Vagina (tissue), 2 donors: ENCODE data around the gene ZDHHC1. TPM values are rescaled to one million over a fixed set of nuclear protein-coding genes. Genes with fewer than 3 reads are reported as not detected.

Source experiments
- DNase-seq, 2 donors: peaks; one replicate each; pipeline ENCODE4 v3.0.0-alpha.2; 2017; ENCODE audit errors: extremely low spot score in 2 of 2
- H3K27ac ChIP-seq: fragments of 200-600 bp; sonication (generic); one replicate; pipeline ENCODE4 v1.5.1; 2019
- H3K27me3 ChIP-seq: fragments of 200-600 bp; sonication (generic); one replicate; pipeline ENCODE4 v1.5.1; 2019
- H3K36me3 ChIP-seq, 2 donors: fragments of 200-600 bp; sonication (generic); one replicate each; pipeline ENCODE4 v1.5.1; 2017 to 2019
- H3K4me1 ChIP-seq: fragments of 200-600 bp; sonication (generic); one replicate; pipeline ENCODE4 v1.5.1; 2019
- H3K4me3 ChIP-seq, 2 donors: fragments of 200-600 bp; sonication (generic); 1 replicate in 1 of 2; 2 replicates in 1 of 2; pipeline ENCODE4 v1.5.1; 2016 to 2019
- H3K9me3 ChIP-seq: fragments of 200-600 bp; sonication (generic); one replicate; pipeline ENCODE4 v1.5.1; 2019
- CTCF ChIP-seq, 3 experiments: fragments of 450-650 bp in 2 of 3; fragments of 200-600 bp in 1 of 3; sonication (generic) in 1 of 3; IDR thresholded peaks; one replicate each; pipeline ENCODE4 v1.5.1; 2017 to 2019; ENCODE audit warnings: antibody characterized with exemption in 3 of 3, mild to moderate bottlenecking in 2 of 3, moderate library complexity in 2 of 3
- POLR2A ChIP-seq, 2 donors: fragments of 450-650 bp; IDR thresholded peaks; one replicate each; pipeline ENCODE4 v1.6.1; 2017; ENCODE audit warnings: antibody characterized with exemption in 2 of 2, mild to moderate bottlenecking in 2 of 2, moderate library complexity in 2 of 2
- POLR2AphosphoS5 ChIP-seq, 2 donors: sonication (generic); formaldehyde crosslinking; IDR thresholded peaks; one replicate each; pipeline ENCODE4 v1.9.0; 2017; ENCODE audit warnings: antibody characterized with exemption in 2 of 2, mild to moderate bottlenecking in 2 of 2, low read depth in 1 of 2; ENCODE audit not compliant: insufficient read depth in 1 of 2
- intact Hi-C: fragments of 100-400 bp; cut with DNase I; formaldehyde crosslinking; loops from one replicate; pipeline ENCODE4 v1.15.1; 2023
- total RNA-seq: library from RNA; depleted of rRNA; stranded (reverse); fragments of >200 nt; gene quantifications from one replicate; pipeline ENCODE4 v1.2.3, GENCODE V29; 2016

ZDHHC1 gene
- total RNA-seq, 1 donor from 2014 or later, result 22.3 TPM

- intact Hi-C loops, result no loop called here
Measured at GRCh38 chr16:67441271-67441753, 25.0 kb upstream of the ZDHHC1 start.

GRCh38 chr16:67438824-67439393 is 22.6 kb upstream of the ZDHHC1 start:
- TF ChIP-seq POLR2AphosphoS5 (IDR thresholded peaks at IDR 0.05; ENCODE audit: insufficient read depth in 1 of 2, low read depth in 1 of 2) (no peak), POLR2A (IDR thresholded peaks at IDR 0.05) (no peak), CTCF (IDR thresholded peaks at IDR 0.05) (no peak)
- intact Hi-C loops, result no loop called here
- H3K4me1 ChIP-seq, result peaks cover 46% of the 10 kb centered on the region
- H3K4me3 ChIP-seq, result no peak overlapping the region
- H3K36me3 ChIP-seq, result peaks cover 0 to 25% of the 10 kb centered on the region in 2 donors
- H3K27ac ChIP-seq, result no peak overlapping the region
- no peaks in the 10 kb centered on the region for H3K27me3 ChIP-seq
- DNase-seq, result no peak
- no peaks in the 10 kb centered on the region for H3K9me3 ChIP-seq

More at GRCh38 chr16:67441271-67441753, 25.0 kb upstream of the ZDHHC1 start:
- Histone ChIP-seq H3K4me3 (no peak overlapping the region), H3K36me3 (peaks cover 0 to 25% of the 10 kb centered on the region in 2 donors), H3K4me1 (peaks cover 70% of the 10 kb centered on the region), H3K27ac (peak overlapping the region; percentile 67), H3K27me3 (no peaks in the 10 kb centered on the region), H3K9me3 (no peaks in the 10 kb centered on the region)
- DNase-seq, result no peak
- TF ChIP-seq POLR2AphosphoS5 (IDR thresholded peaks at IDR 0.05; ENCODE audit: insufficient read depth in 1 of 2, low read depth in 1 of 2) (peak in 1 of 2 donors; percentile 37), CTCF (IDR thresholded peaks at IDR 0.05) (no peak)

GRCh38 chr16:67438098-67438791 is 22.0 kb upstream of the ZDHHC1 start:
- Histone ChIP-seq H3K4me3 (no peak overlapping the region), H3K27ac (no peak overlapping the region), H3K9me3 (no peaks in the 10 kb centered on the region), H3K36me3 (peaks cover 0 to 25% of the 10 kb centered on the region in 2 donors), H3K27me3 (no peaks in the 10 kb centered on the region), H3K4me1 (peaks cover 48% of the 10 kb centered on the region)
- no peak for DNase-seq
- intact Hi-C loops, result no loop called here
- no peak for TF ChIP-seq CTCF (IDR thresholded peaks at IDR 0.05)
- TF ChIP-seq POLR2AphosphoS5 (IDR thresholded peaks at IDR 0.05; ENCODE audit: insufficient read depth in 1 of 2, low read depth in 1 of 2), result no peak
- TF ChIP-seq POLR2A (IDR thresholded peaks at IDR 0.05), result no peak

- peaks cover 48% of the 10 kb centered on the region for H3K4me1 ChIP-seq
- no peaks in the 10 kb centered on the region for H3K27me3 ChIP-seq
- H3K27ac ChIP-seq, result no peak overlapping the region
- no peak for DNase-seq
- intact Hi-C loops, result no loop called here
- H3K4me3 ChIP-seq, result no peak overlapping the region
- peaks cover 0 to 25% of the 10 kb centered on the region in 2 donors for H3K36me3 ChIP-seq
- no peaks in the 10 kb centered on the region for H3K9me3 ChIP-seq
- TF ChIP-seq CTCF (IDR thresholded peaks at IDR 0.05) (no peak), POLR2AphosphoS5 (IDR thresholded peaks at IDR 0.05; ENCODE audit: insufficient read depth in 1 of 2, low read depth in 1 of 2) (no peak), POLR2A (IDR thresholded peaks at IDR 0.05) (no peak)
Measured at GRCh38 chr16:67437513-67437912, 21.2 kb upstream of the ZDHHC1 start.
